HepG2 (cell line): ENCODE data around the gene BIRC3. TPM values are rescaled to one million over a fixed set of nuclear protein-coding genes. Genes with fewer than 3 reads are reported as not detected.

Source experiments
- BRD4 ChIP-seq: sonication (generic); formaldehyde crosslinking; IDR thresholded peaks from 2 replicates; pipeline ENCODE4 v1.4.0; 2020; ENCODE audit warnings: missing genetic modification reagents
- HDAC6 ChIP-seq: fragments of 200-600 bp; sonication (generic); IDR thresholded peaks from 2 replicates; pipeline ENCODE4 v1.7.0; 2017; ENCODE audit warnings: mild to moderate bottlenecking, antibody characterized with exemption, low read length, low read depth
- LBX2 ChIP-seq: sonication (generic); formaldehyde crosslinking; IDR thresholded peaks from 2 replicates; pipeline ENCODE4 v1.5.0; 2020; ENCODE audit warnings: missing genetic modification reagents, mild to moderate bottlenecking, borderline replicate concordance
- MIXL1 ChIP-seq: IDR thresholded peaks from 2 replicates; pipeline ENCODE4 v1.6.1; 2016
- MXI1 ChIP-seq: IDR thresholded peaks from 3 replicates; pipeline ENCODE4 v1.6.1; 2012; ENCODE audit warnings: low read depth, low read length, inconsistent platforms, borderline replicate concordance
- NRL ChIP-seq: sonication (generic); formaldehyde crosslinking; IDR thresholded peaks from 2 replicates; pipeline ENCODE4 v1.5.0; 2020; ENCODE audit warnings: missing genetic modification reagents, mild to moderate bottlenecking, moderate library complexity, borderline replicate concordance
- PHF20 ChIP-seq: sonication (generic); formaldehyde crosslinking; IDR thresholded peaks from 2 replicates; pipeline ENCODE4 v1.5.0; 2020; ENCODE audit warnings: mild to moderate bottlenecking, missing genetic modification reagents
- SP1 ChIP-seq, 2 experiments: fragments of 450-650 bp in 1 of 2; sonication (generic) in 1 of 2; formaldehyde crosslinking in 1 of 2; IDR thresholded peaks; 2 replicates each; pipeline versions ENCODE4 v1.4.0 to v1.6.1; 2016 to 2020; ENCODE audit warnings: missing genetic modification reagents in 1 of 2
- SP4 ChIP-seq: sonication (generic); formaldehyde crosslinking; IDR thresholded peaks from 2 replicates; pipeline ENCODE4 v1.8.1; 2023; ENCODE audit warnings: mild to moderate bottlenecking, missing genetic modification reagents
- TCF7L2 ChIP-seq: IDR thresholded peaks from 2 replicates; pipeline ENCODE4 v1.6.1; 2011; ENCODE audit warnings: mild to moderate bottlenecking, low read depth, low read length, moderate library complexity
- THAP11 ChIP-seq: IDR thresholded peaks from 2 replicates; pipeline ENCODE4 v1.6.1; 2016; ENCODE audit warnings: missing biosample characterization, missing genetic modification reagents
- TP53 ChIP-seq: sonication (generic); formaldehyde crosslinking; conservative IDR thresholded peaks from 2 replicates; pipeline ENCODE4 v1.4.0; 2020; ENCODE audit warnings: missing genetic modification reagents
- ZBED4 ChIP-seq: sonication (generic); formaldehyde crosslinking; IDR thresholded peaks from 2 replicates; pipeline ENCODE4 v1.4.0; 2020; ENCODE audit warnings: missing genetic modification reagents, borderline replicate concordance
- ZBTB38 ChIP-seq: sonication (generic); formaldehyde crosslinking; IDR thresholded peaks from 2 replicates; pipeline ENCODE4 v1.5.1; 2020; ENCODE audit warnings: mild to moderate bottlenecking, missing genetic modification reagents
- ZFP36L2 ChIP-seq: sonication (generic); formaldehyde crosslinking; IDR thresholded peaks from 2 replicates; pipeline ENCODE4 v1.4.0; 2020; ENCODE audit warnings: missing genetic modification reagents
- ZHX1 ChIP-seq: sonication (generic); formaldehyde crosslinking; IDR thresholded peaks from 2 replicates; pipeline ENCODE4 v1.8.1; 2022; ENCODE audit warnings: low read depth, mild to moderate bottlenecking, missing genetic modification reagents
- ZIK1 ChIP-seq: sonication (generic); formaldehyde crosslinking; IDR thresholded peaks from 2 replicates; pipeline ENCODE4 v1.5.0; 2020; ENCODE audit warnings: mild to moderate bottlenecking, low read depth, missing genetic modification reagents, borderline replicate concordance
- ZKSCAN8 ChIP-seq: IDR thresholded peaks from 2 replicates; pipeline ENCODE4 v1.6.1; 2016; ENCODE audit warnings: borderline replicate concordance, missing genetic modification reagents, missing compliant biosample characterization
- ZMAT5 ChIP-seq: sonication (generic); formaldehyde crosslinking; IDR thresholded peaks from 2 replicates; pipeline ENCODE4 v1.5.0; 2020; ENCODE audit warnings: mild to moderate bottlenecking, low read depth, missing genetic modification reagents, borderline replicate concordance
- ZNF30 ChIP-seq: sonication (generic); formaldehyde crosslinking; IDR thresholded peaks from 2 replicates; pipeline ENCODE4 v1.5.0; 2020; ENCODE audit warnings: mild to moderate bottlenecking, missing genetic modification reagents
- ZNF577 ChIP-seq: sonication (generic); formaldehyde crosslinking; IDR thresholded peaks from 2 replicates; pipeline ENCODE4 v1.4.0; 2020; ENCODE audit warnings: mild to moderate bottlenecking, low read depth, missing genetic modification reagents, borderline replicate concordance
- ZNF850 ChIP-seq: sonication (generic); formaldehyde crosslinking; conservative IDR thresholded peaks from 2 replicates; pipeline ENCODE4 v1.9.0; 2021; ENCODE audit warnings: mild to moderate bottlenecking, missing genetic modification reagents
- ZSCAN20 ChIP-seq: sonication (generic); formaldehyde crosslinking; IDR thresholded peaks from 2 replicates; pipeline ENCODE4 v1.4.0; 2020; ENCODE audit warnings: missing genetic modification reagents, mild to moderate bottlenecking, borderline replicate concordance
- ZSCAN30 ChIP-seq: sonication (generic); formaldehyde crosslinking; IDR thresholded peaks from 2 replicates; pipeline ENCODE4 v1.5.0; 2020; ENCODE audit warnings: mild to moderate bottlenecking, missing genetic modification reagents
- polyA plus RNA-seq, 8 experiments: library from polyadenylated mRNA; depleted of rRNA in 3 of 8; stranded (reverse) in 7 of 8; unstranded in 1 of 8; fragments of >200 nt; fragmentation: Illumina TruSeq in 4 of 8; extraction: Trizol in 4 of 8; gene quantifications; 2 replicates each; pipeline versions ENCODE4 v1.2.1 to v1.2.3, GENCODE V29; 2011 to 2016; ENCODE audit warnings: low read depth in 4 of 8, missing spikeins in 1 of 8, mixed read lengths in 1 of 8; ENCODE audit not compliant: insufficient read depth in 1 of 8
- total RNA-seq, 5 experiments: library from RNA; depleted of rRNA; stranded (reverse); fragments of >200 nt; fragmentation: Illumina TruSeq; extraction: Trizol; gene quantifications; 2 replicates each; pipeline ENCODE4 v1.2.3, GENCODE V29; 2016; ENCODE audit warnings: low read depth in 1 of 5

BIRC3 gene
- total and polyA plus RNA-seq, 2 of the 13 experiments (the other 11 are each of a cell fraction or from before 2014, with no cell fraction given): 0.41 to 4.2 TPM

- TF ChIP-seq ZMAT5 (no peak), PHF20 (CRISPR knock-in tag) (no peak), ZSCAN30 (CRISPR knock-in tag) (no peak), ZHX1 (CRISPR knock-in tag) (peak; percentile 81), THAP11 (CRISPR knock-in tag) (0 out of 2 replicates have a peak, but pooled peaks have one; percentile 11), TP53 (CRISPR knock-in tag) (no peak), ZNF577 (CRISPR knock-in tag) (no peak), ZSCAN20 (CRISPR knock-in tag) (no peak), HDAC6 (no peak), ZBTB38 (peak; percentile 75; the same call in 1 of the 2 replicates), ZNF30 (CRISPR knock-in tag) (peak; percentile 53; the same call in 1 of the 2 replicates), ZNF850 (no peak), ZKSCAN8 (CRISPR knock-in tag) (no peak), MXI1 (no peak), NRL (peak; percentile 96), MIXL1 (CRISPR knock-in tag) (no peak), TCF7L2 (no peak), SP1 (IDR thresholded peaks at IDR 0.05) (no peak), SP1 (CRISPR knock-in tag; IDR thresholded peaks at IDR 0.05) (no peak), ZIK1 (CRISPR knock-in tag) (0 out of 2 replicates have a peak, but pooled peaks have one; percentile 46), LBX2 (CRISPR knock-in tag) (no peak), SP4 (CRISPR knock-in tag) (0 out of 2 replicates have a peak, but pooled peaks have one; percentile 39), BRD4 (CRISPR knock-in tag) (no peak), ZFP36L2 (no peak), ZBED4 (CRISPR knock-in tag) (no peak)
These were observed at the start of gene BIRC3 (continued) for GRCh38 chr11:102317099-102317767.
